GM23338 (cell line): Measurements from ENCODE around the gene LHFPL4. TPM values are rescaled to one million over a fixed set of nuclear protein-coding genes. Genes with fewer than 3 reads are reported as not detected.

Experiments used
- ATAC-seq: fragments of 200-7000 bp; cut with Tn5 transposase; 3 replicates; pipeline ENCODE4 v1.9.1; 2020
- DNase-seq: peaks from one replicate; pipeline ENCODE4 v3.0.0-alpha.2; 2015; ENCODE audit warnings: low spot score
- H2AFZ ChIP-seq: fragments of 200-600 bp; sonication (generic); 2 replicates; pipeline ENCODE4 v1.8.0; 2016; ENCODE audit warnings: antibody characterized with exemption, mild to moderate bottlenecking, moderate library complexity
- H3F3A ChIP-seq: fragments of 200-600 bp; sonication (generic); replicated peaks from 2 replicates; pipeline ENCODE4 v1.8.0; 2017; ENCODE audit warnings: antibody characterized with exemption, mixed run types, low read depth
- H3K27ac ChIP-seq: fragments of 200-600 bp; sonication (generic); 2 replicates; pipeline ENCODE4 v1.6.1; 2016; ENCODE audit warnings: low read depth
- H3K27me3 ChIP-seq: fragments of 200-600 bp; sonication (generic); 2 replicates; pipeline ENCODE4 v1.8.0; 2016; ENCODE audit warnings: mild to moderate bottlenecking, mixed run types, moderate library complexity; ENCODE audit not compliant: insufficient read depth
- H3K36me3 ChIP-seq: fragments of 200-600 bp; sonication (generic); 2 replicates; pipeline ENCODE4 v1.8.0; 2016; ENCODE audit warnings: mild to moderate bottlenecking; ENCODE audit not compliant: insufficient read depth
- H3K4me1 ChIP-seq: fragments of 200-600 bp; sonication (generic); 2 replicates; pipeline ENCODE4 v1.8.0; 2016; ENCODE audit warnings: mild to moderate bottlenecking, moderate library complexity; ENCODE audit not compliant: insufficient read depth
- H3K4me2 ChIP-seq: fragments of 200-600 bp; sonication (generic); 2 replicates; pipeline ENCODE4 v1.7.1; 2017; ENCODE audit warnings: mixed run types
- H3K4me3 ChIP-seq: fragments of 200-600 bp; sonication (generic); 2 replicates; pipeline ENCODE4 v1.6.1; 2016; ENCODE audit warnings: mixed run types
- H3K79me2 ChIP-seq: fragments of 200-600 bp; sonication (generic); replicated peaks from 2 replicates; pipeline ENCODE4 v1.8.0; 2017; ENCODE audit warnings: mild to moderate bottlenecking; ENCODE audit not compliant: insufficient read depth
- H3K9me2 ChIP-seq: fragments of 200-600 bp; sonication (generic); 2 replicates; pipeline ENCODE4 v1.8.0; 2017; ENCODE audit not compliant: insufficient read depth
- H4K20me1 ChIP-seq: fragments of 200-600 bp; sonication (generic); replicated peaks from 2 replicates; pipeline ENCODE4 v1.8.0; 2017; ENCODE audit warnings: mild to moderate bottlenecking; ENCODE audit not compliant: insufficient read depth
- H3K27ac Mint-ChIP-seq: 2 replicates; pipeline ENCODE4 v1.8.0; 2020; ENCODE audit warnings: inconsistent platforms, mild to moderate bottlenecking, moderate library complexity, mixed read lengths
- H3K27me3 Mint-ChIP-seq: 3 replicates; pipeline ENCODE4 v1.8.0; 2022; ENCODE audit warnings: low read depth, mild to moderate bottlenecking, moderate library complexity, mixed read lengths, inconsistent platforms; ENCODE audit not compliant: insufficient read depth, poor library complexity
- H3K36me3 Mint-ChIP-seq: 3 replicates; pipeline ENCODE4 v1.8.0; 2021; ENCODE audit warnings: low read depth, mild to moderate bottlenecking, inconsistent platforms, moderate library complexity, mixed read lengths
- H3K4me1 Mint-ChIP-seq: 3 replicates; pipeline ENCODE4 v1.8.0; 2020; ENCODE audit warnings: mild to moderate bottlenecking, inconsistent platforms, mixed read lengths
- H3K4me3 Mint-ChIP-seq: 3 replicates; pipeline ENCODE4 v1.8.0; 2021; ENCODE audit warnings: moderate library complexity, mild to moderate bottlenecking, inconsistent platforms, mixed read lengths
- H3K9me3 Mint-ChIP-seq: 3 replicates; pipeline ENCODE4 v1.8.0; 2020; ENCODE audit warnings: moderate library complexity, mild to moderate bottlenecking, inconsistent platforms, mixed read lengths
- CREB1 ChIP-seq: fragments of 250-450 bp; sonication (Bioruptor Pico); IDR thresholded peaks from 2 replicates; pipeline ENCODE4 v1.5.0; 2020; ENCODE audit warnings: low read depth, mild to moderate bottlenecking, moderate library complexity
- CTCF ChIP-seq, 2 experiments: fragments of 200-600 bp in 1 of 2; sonication (generic) in 1 of 2; conservative IDR thresholded peaks; 2 replicates each; pipeline versions ENCODE4 v1.5.1 to v1.6.1; 2016 to 2017; ENCODE audit warnings: antibody characterized with exemption in 2 of 2, low read depth in 2 of 2, mild to moderate bottlenecking in 2 of 2, moderate library complexity in 1 of 2
- ETS1 ChIP-seq: IDR thresholded peaks from 2 replicates; pipeline ENCODE4 v1.6.1; 2016; ENCODE audit warnings: antibody characterized with exemption
- EZH2 ChIP-seq: fragments of 200-600 bp; sonication (generic); IDR thresholded peaks from one replicate; pipeline ENCODE4 v1.8.0; 2017; ENCODE audit warnings: antibody characterized with exemption, mild to moderate bottlenecking, low read depth; ENCODE audit not compliant: unreplicated experiment
- EZH2phosphoT487 ChIP-seq: fragments of 200-600 bp; sonication (generic); IDR thresholded peaks from one replicate; pipeline ENCODE4 v1.8.1; 2018; ENCODE audit warnings: antibody characterized with exemption; ENCODE audit not compliant: unreplicated experiment
- JUNB ChIP-seq: IDR thresholded peaks from one replicate; pipeline ENCODE4 v1.6.1; 2016; ENCODE audit warnings: antibody characterized with exemption; ENCODE audit not compliant: unreplicated experiment
- NANOG ChIP-seq: IDR thresholded peaks from 2 replicates; pipeline ENCODE4 v1.6.1; 2016; ENCODE audit warnings: antibody characterized with exemption, borderline replicate concordance
- POLR2AphosphoS5 ChIP-seq: IDR thresholded peaks from 2 replicates; pipeline ENCODE4 v1.6.1; 2016; ENCODE audit warnings: antibody characterized with exemption, low read depth
- REST ChIP-seq: IDR thresholded peaks from one replicate; pipeline ENCODE4 v1.6.1; 2018; ENCODE audit warnings: antibody characterized with exemption; ENCODE audit not compliant: unreplicated experiment
- STAT1 ChIP-seq: IDR thresholded peaks from one replicate; pipeline ENCODE4 v1.6.1; 2016; ENCODE audit warnings: antibody characterized with exemption; ENCODE audit not compliant: unreplicated experiment
- ZNF114 ChIP-seq: fragments of 250-450 bp; sonication (Bioruptor Pico); IDR thresholded peaks from 2 replicates; pipeline ENCODE4 v1.5.0; 2020; ENCODE audit warnings: mild to moderate bottlenecking, moderate library complexity
- ZNF331 ChIP-seq: fragments of 250-450 bp; sonication (Bioruptor Pico); IDR thresholded peaks from 2 replicates; pipeline ENCODE4 v1.5.0; 2020; ENCODE audit warnings: low read depth, mild to moderate bottlenecking, moderate library complexity
- ZNF462 ChIP-seq: fragments of 250-450 bp; sonication (Bioruptor Pico); IDR thresholded peaks from 2 replicates; pipeline ENCODE4 v1.5.0; 2020; ENCODE audit warnings: mild to moderate bottlenecking, moderate library complexity
- polyA plus RNA-seq: library from polyadenylated mRNA; unstranded; fragments of >200 nt; fragmentation: Nextera tagmentation; extraction: Ambion mirVana; gene quantifications from 2 replicates; pipeline ENCODE4 v1.2.1, GENCODE V29; 2016
- total RNA-seq: library from RNA; depleted of rRNA; stranded (reverse); fragments of >200 nt; shearing (Covaris generic); gene quantifications from 2 replicates; pipeline ENCODE4 v1.2.3, GENCODE V29; 2014

The LHFPL4 gene
- total and polyA plus RNA-seq, 2 experiments from 2014 or later: 2.3 to 11.5 TPM

GRCh38 chr3:9450991-9451390 lies 102.6 kb downstream of the LHFPL4 start:
- Mint-ChIP-seq H3K27me3 (no peaks in the 10 kb centered on the region), H3K4me3 (no peak overlapping the region), H3K4me1 (no peaks in the 10 kb centered on the region), H3K36me3 (peaks cover 88% of the 10 kb centered on the region), H3K9me3 (no peaks in the 10 kb centered on the region), H3K27ac (no peak overlapping the region)
- H3K27me3 ChIP-seq: no peaks in the 10 kb centered on the region
- peaks cover 6% of the 10 kb centered on the region; the same call in 1 of the 2 replicates for H3F3A ChIP-seq
- H4K20me1 ChIP-seq: peaks cover 37% of the 10 kb centered on the region
- no peaks in the 10 kb centered on the region for H3K9me2 ChIP-seq
- no peak overlapping the region for H3K27ac ChIP-seq
- no peaks in the 10 kb centered on the region for H3K4me1 ChIP-seq
- DNase-seq (no peak), ATAC-seq (no peak)
- no peak overlapping the region for H3K4me3 ChIP-seq
- H3K79me2 ChIP-seq: peaks cover 32% of the 10 kb centered on the region
- H2AFZ ChIP-seq: no peak overlapping the region
- no peak for TF ChIP-seq ETS1
- no peak for TF ChIP-seq JUNB
- TF ChIP-seq ZNF331 (CRISPR knock-in tag): no peak
- no peak for TF ChIP-seq CREB1 (CRISPR knock-in tag)
- no peak for TF ChIP-seq REST
- TF ChIP-seq EZH2phosphoT487: no peak
- no peak for TF ChIP-seq NANOG
- no peak for TF ChIP-seq ZNF114 (CRISPR knock-in tag)
- no peak for TF ChIP-seq CTCF (conservative IDR thresholded peaks at IDR 0.05; ENCODE audit: low read depth in 2 of 2)
- TF ChIP-seq ZNF462 (CRISPR knock-in tag): no peak
- no peak for TF ChIP-seq EZH2
- TF ChIP-seq STAT1: no peak
- no peak for TF ChIP-seq POLR2AphosphoS5
- no peak overlapping the region for H3K4me2 ChIP-seq
- H3K36me3 ChIP-seq: peaks cover 91% of the 10 kb centered on the region
